Esophagus squamous epithelium (tissue), 4 donors: Measurements from ENCODE around the gene NUDT8.

ENCODE experiments used
- POLR2A ChIP-seq, 4 donors: fragments of 450-650 bp; IDR thresholded peaks; one replicate each; pipeline ENCODE4 v1.6.1; 2017; ENCODE audit warnings: antibody characterized with exemption in 4 of 4, mild to moderate bottlenecking in 4 of 4, moderate library complexity in 3 of 4
- TF ChIP-seq, protein P1 (sequence below), 6 experiments: fragments of 450-650 bp in 4 of 6; fragments of 200-600 bp in 2 of 6; sonication (generic) in 2 of 6; IDR thresholded peaks; one replicate each; pipeline ENCODE4 v1.5.1; 2016 to 2019; ENCODE audit warnings: antibody characterized with exemption in 6 of 6, mild to moderate bottlenecking in 4 of 6, moderate library complexity in 4 of 6

DNA sequence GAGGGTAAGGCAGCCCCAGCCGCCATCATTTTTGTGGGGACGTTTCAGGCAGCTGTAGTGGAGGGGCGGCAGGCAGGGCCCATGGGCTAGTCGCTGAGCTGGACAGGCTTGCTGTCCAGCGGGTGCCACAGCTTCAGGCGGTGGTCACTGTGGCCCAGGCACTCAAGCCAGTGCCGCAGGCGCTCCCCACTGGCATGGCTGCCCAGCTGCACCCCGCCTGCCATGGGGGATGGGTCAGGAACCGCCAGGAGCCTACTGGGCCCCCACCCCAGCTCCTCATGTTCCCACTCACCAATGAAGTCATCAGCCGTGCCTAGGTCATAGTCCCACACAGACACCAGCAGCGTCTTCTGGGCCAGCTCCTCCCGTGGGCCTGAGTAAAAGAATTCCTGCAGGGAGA lies 17.0 kb downstream of the NUDT8 start:
- TF ChIP-seq, protein P1, sequence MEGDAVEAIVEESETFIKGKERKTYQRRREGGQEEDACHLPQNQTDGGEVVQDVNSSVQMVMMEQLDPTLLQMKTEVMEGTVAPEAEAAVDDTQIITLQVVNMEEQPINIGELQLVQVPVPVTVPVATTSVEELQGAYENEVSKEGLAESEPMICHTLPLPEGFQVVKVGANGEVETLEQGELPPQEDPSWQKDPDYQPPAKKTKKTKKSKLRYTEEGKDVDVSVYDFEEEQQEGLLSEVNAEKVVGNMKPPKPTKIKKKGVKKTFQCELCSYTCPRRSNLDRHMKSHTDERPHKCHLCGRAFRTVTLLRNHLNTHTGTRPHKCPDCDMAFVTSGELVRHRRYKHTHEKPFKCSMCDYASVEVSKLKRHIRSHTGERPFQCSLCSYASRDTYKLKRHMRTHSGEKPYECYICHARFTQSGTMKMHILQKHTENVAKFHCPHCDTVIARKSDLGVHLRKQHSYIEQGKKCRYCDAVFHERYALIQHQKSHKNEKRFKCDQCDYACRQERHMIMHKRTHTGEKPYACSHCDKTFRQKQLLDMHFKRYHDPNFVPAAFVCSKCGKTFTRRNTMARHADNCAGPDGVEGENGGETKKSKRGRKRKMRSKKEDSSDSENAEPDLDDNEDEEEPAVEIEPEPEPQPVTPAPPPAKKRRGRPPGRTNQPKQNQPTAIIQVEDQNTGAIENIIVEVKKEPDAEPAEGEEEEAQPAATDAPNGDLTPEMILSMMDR (IDR thresholded peaks at IDR 0.05) = no peak
- no peak for TF ChIP-seq POLR2A (IDR thresholded peaks at IDR 0.05)
